ES-I3 (cell line): Measurements from ENCODE around the gene BDKRB1.
"Not testable (repeated sequence)": the region's sequence is repeated elsewhere in the genome, so short reads cannot be mapped to it uniquely, and the experiment has no call there.

ENCODE experiments used
- H3K36me3 ChIP-seq: 2 replicates; pipeline ENCODE4 v1.6.1; 2013; ENCODE audit warnings: mild to moderate bottlenecking, low read length, control low read depth, moderate library complexity; ENCODE audit not compliant: insufficient read depth
- H3K4me1 ChIP-seq: 2 replicates; pipeline ENCODE4 v1.6.1; 2013; ENCODE audit warnings: mild to moderate bottlenecking, control low read depth, low read length; ENCODE audit not compliant: insufficient read depth
- H3K9ac ChIP-seq: 2 replicates; pipeline ENCODE4 v1.6.1; 2013; ENCODE audit warnings: low read depth, mild to moderate bottlenecking, low read length, moderate library complexity
- H3K9me3 ChIP-seq: 2 replicates; pipeline ENCODE4 v1.6.1; 2013; ENCODE audit warnings: mild to moderate bottlenecking, low read length, moderate library complexity; ENCODE audit not compliant: control insufficient read depth, insufficient read depth

Gene BDKRB1

GRCh38 chr14:96242126-96242525 is 13.9 kb upstream of the BDKRB1 start:
- Histone ChIP-seq H3K36me3 (no peaks in the 10 kb centered on the region), H3K9ac (no peak overlapping the region), H3K9me3 (no peaks in the 10 kb centered on the region; the same call in 1 of the 2 replicates), H3K4me1 (no peaks in the 10 kb centered on the region)

DNA sequence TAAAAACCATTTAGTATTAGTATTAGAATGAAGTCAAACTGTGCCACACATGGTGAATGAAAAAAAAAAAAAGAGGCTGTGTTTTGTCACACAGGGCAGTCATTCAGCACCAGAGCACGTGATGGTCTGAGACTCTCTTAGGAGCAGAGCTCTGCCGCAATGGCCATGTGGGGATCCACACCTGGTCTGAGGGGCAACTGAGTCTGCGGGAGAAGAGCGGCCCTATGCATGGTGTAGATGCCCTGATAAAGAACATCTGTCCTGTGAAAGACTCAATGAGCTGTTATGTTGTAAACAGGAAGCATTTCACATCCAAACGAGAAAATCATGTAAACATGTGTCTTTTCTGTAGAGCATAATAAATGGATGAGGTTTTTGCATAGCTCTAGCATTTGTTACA is 12.2 kb upstream of the BDKRB1 start:
- no peaks in the 10 kb centered on the region for H3K4me1 ChIP-seq
- no peak overlapping the region for H3K9ac ChIP-seq

GRCh38 chr14:96245074-96245473 is 10.9 kb upstream of the BDKRB1 start:
- not testable (repeated sequence) for H3K9me3 ChIP-seq, H3K36me3 ChIP-seq, H3K9ac ChIP-seq, H3K4me1 ChIP-seq

More for the DNA sequence above, 12.2 kb upstream of the BDKRB1 start:
- Histone ChIP-seq H3K36me3 (no peaks in the 10 kb centered on the region), H3K9me3 (no peaks in the 10 kb centered on the region; the same call in 1 of the 2 replicates)

- Histone ChIP-seq H3K4me1 (no peaks in the 10 kb centered on the region), H3K9ac (no peak overlapping the region), H3K36me3 (no peaks in the 10 kb centered on the region), H3K9me3 (no peaks in the 10 kb centered on the region; the same call in 1 of the 2 replicates)
These were observed 10.1 kb upstream of the BDKRB1 start for GRCh38 chr14:96245710-96246538.

GRCh38 chr14:96246539-96246847 is 9.5 kb upstream of the BDKRB1 start:
- no peak overlapping the region for H3K9ac ChIP-seq
- no peaks in the 10 kb centered on the region for H3K36me3 ChIP-seq
- H3K4me1 ChIP-seq: no peaks in the 10 kb centered on the region
- no peaks in the 10 kb centered on the region; the same call in 1 of the 2 replicates for H3K9me3 ChIP-seq

GRCh38 chr14:96247031-96247430 is 9.0 kb upstream of the BDKRB1 start:
- H3K9ac ChIP-seq: no peak overlapping the region

GRCh38 chr14:96249029-96249428 is 7.0 kb upstream of the BDKRB1 start:
- no peak overlapping the region for H3K9ac ChIP-seq
- peaks cover 10% of the 10 kb centered on the region; the same call in 1 of the 2 replicates for H3K4me1 ChIP-seq

More at GRCh38 chr14:96247031-96247430, 9.0 kb upstream of the BDKRB1 start:
- Histone ChIP-seq H3K9me3 (no peaks in the 10 kb centered on the region; the same call in 1 of the 2 replicates), H3K4me1 (no peaks in the 10 kb centered on the region), H3K36me3 (no peaks in the 10 kb centered on the region)

DNA sequence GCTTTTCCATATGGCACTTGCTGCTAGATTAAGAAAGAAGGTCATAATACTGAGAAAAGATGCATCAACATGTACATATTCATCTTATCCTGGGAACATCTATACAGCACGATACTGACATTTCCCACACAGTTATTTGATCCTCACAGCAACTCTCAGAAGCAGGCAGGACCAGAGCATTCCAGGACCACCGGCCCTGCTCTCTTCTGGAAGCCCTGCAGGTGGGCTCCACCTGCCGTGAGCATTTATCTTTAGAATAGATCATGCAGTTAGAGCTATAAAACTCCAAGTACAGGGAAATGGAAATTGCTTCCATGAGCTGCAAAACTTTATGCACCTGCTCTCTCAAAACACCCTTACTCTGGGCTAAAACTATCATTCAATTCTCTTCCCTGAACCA is 5.5 kb upstream of the BDKRB1 start:
- Histone ChIP-seq H3K36me3 (no peaks in the 10 kb centered on the region), H3K9me3 (no peaks in the 10 kb centered on the region), H3K4me1 (peaks cover 10% of the 10 kb centered on the region; the same call in 1 of the 2 replicates), H3K9ac (no peak overlapping the region)

More at GRCh38 chr14:96249029-96249428, 7.0 kb upstream of the BDKRB1 start:
- no peaks in the 10 kb centered on the region for H3K36me3 ChIP-seq
- no peaks in the 10 kb centered on the region for H3K9me3 ChIP-seq

- H3K4me1 ChIP-seq: peaks cover 10% of the 10 kb centered on the region; the same call in 1 of the 2 replicates
- no peak overlapping the region for H3K9ac ChIP-seq
- H3K9me3 ChIP-seq: no peaks in the 10 kb centered on the region
- no peaks in the 10 kb centered on the region for H3K36me3 ChIP-seq
These were observed 4.3 kb upstream of the BDKRB1 start for GRCh38 chr14:96251656-96252155.

- H3K9ac ChIP-seq: no peak overlapping the region
- no peaks in the 10 kb centered on the region for H3K36me3 ChIP-seq
- H3K9me3 ChIP-seq: no peaks in the 10 kb centered on the region
- H3K4me1 ChIP-seq: peaks cover 10% of the 10 kb centered on the region; the same call in 1 of the 2 replicates
These were observed 3.5 kb upstream of the BDKRB1 start for GRCh38 chr14:96252323-96252998.

DNA sequence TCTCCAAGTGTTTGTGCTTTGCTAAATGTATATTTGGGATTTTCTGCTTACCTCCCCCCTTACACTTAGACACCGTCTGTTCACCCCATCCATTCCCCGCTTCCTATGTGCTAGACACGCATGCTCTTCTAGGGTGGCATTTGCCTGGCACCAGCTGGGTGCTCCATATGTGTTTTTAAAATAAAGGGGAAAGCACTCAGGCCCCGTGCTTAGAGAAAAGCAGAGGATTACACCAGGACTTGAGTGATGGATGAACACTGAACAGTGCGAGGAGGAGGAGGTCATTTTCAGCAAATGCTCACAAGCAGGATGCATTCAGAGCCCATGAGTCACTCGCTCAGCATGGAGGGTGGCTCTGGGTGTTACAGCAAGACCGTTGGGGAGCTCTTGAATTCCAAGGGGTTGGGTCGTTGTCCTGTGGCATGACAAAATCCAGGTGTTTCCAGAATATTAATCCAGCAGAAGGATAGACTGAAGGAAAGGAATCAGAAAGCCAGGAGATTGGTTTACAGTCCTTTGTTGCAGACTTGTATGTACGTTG is 2.9 kb upstream of the BDKRB1 start:
- peaks cover 10% of the 10 kb centered on the region; the same call in 1 of the 2 replicates for H3K4me1 ChIP-seq
- no peak overlapping the region for H3K9ac ChIP-seq
- H3K36me3 ChIP-seq: no peaks in the 10 kb centered on the region
- H3K9me3 ChIP-seq: no peaks in the 10 kb centered on the region

DNA sequence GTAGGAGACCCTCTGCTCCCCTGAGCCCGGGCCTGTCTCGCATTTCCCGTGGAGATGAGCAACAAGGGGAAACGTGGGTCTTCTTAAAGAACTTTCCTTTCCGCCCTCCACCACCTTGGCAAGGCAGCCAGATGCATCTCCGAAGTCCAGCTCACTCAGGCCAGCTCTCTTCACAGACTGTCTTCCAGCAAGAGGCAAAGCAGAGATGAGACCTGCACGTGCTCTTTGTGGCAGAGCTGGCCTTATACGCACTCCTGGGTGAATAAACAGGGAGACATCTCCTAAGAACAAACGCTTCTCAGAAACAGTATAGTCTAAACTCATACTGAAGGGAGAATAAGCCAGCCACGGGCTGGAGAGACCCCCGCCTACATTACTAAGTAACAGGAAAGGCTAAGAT is 1.3 kb upstream of the BDKRB1 start:
- Histone ChIP-seq H3K9ac (no peak overlapping the region), H3K9me3 (no peaks in the 10 kb centered on the region; the same call in 1 of the 2 replicates), H3K36me3 (no peaks in the 10 kb centered on the region), H3K4me1 (peaks cover 10% of the 10 kb centered on the region; the same call in 1 of the 2 replicates)

GRCh38 chr14:96256407-96256806 is 397 bp downstream of the BDKRB1 start:
- Histone ChIP-seq H3K9me3 (no peaks in the 10 kb centered on the region; the same call in 1 of the 2 replicates), H3K36me3 (no peaks in the 10 kb centered on the region), H3K4me1 (peaks cover 10% of the 10 kb centered on the region; the same call in 1 of the 2 replicates), H3K9ac (no peak overlapping the region)

DNA sequence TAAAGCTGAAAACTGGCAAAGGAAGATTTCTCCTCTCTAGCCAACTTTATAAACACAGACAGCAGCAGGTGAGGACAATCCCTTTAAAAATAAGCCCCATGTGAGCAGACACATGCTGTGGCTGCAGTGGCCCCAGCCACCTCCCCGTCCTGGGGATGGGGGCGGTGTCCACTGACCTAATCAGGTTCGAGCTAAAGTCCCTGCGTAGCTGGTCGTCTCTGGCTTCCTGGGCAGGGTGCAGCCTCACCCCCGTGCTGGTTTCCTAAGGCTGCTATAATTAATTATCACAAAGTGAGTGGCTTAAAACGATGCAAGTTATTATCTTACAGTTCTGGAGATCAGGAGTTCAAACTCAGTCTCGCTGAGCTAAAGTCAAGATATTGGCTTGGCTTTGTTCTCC is 1.0 kb downstream of the BDKRB1 start:
- Histone ChIP-seq H3K4me1 (peaks cover 10% of the 10 kb centered on the region; the same call in 1 of the 2 replicates), H3K9ac (no peak overlapping the region), H3K9me3 (no peaks in the 10 kb centered on the region; the same call in 1 of the 2 replicates), H3K36me3 (no peaks in the 10 kb centered on the region)
